WI38 (cell line): Measurements from ENCODE around the gene TCEANC2.

Experiments used
- H3K4me3 ChIP-seq: 2 replicates; pipeline ENCODE4 v1.5.1; 2011; ENCODE audit warnings: low read depth, mild to moderate bottlenecking, control low read depth, low read length
- TF ChIP-seq, protein P1 (sequence below): IDR thresholded peaks from 2 replicates; pipeline ENCODE4 v1.5.1; 2012; ENCODE audit warnings: low read depth, mild to moderate bottlenecking, control low read depth, low read length

Gene TCEANC2

DNA sequence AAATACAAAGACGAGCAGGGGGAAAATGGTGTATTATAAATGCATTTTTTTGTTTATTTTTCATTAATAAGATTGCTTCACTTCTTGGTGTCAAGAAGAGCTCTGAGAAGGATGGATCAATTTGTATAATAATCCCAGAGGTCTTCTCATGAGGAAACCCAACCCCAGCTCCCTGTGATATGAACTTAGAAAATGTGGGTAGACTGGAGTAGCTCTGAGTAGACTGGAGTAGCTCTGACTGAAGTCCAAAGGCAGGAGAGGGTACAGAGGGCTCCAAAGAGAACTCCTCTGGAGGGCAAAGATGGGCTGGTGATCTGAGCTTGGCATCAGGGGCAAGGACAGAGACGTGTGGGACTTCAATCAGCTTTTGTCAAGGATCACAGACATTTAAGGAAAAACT lies 78.0 kb downstream of the TCEANC2 start:
- TF ChIP-seq, protein P1, sequence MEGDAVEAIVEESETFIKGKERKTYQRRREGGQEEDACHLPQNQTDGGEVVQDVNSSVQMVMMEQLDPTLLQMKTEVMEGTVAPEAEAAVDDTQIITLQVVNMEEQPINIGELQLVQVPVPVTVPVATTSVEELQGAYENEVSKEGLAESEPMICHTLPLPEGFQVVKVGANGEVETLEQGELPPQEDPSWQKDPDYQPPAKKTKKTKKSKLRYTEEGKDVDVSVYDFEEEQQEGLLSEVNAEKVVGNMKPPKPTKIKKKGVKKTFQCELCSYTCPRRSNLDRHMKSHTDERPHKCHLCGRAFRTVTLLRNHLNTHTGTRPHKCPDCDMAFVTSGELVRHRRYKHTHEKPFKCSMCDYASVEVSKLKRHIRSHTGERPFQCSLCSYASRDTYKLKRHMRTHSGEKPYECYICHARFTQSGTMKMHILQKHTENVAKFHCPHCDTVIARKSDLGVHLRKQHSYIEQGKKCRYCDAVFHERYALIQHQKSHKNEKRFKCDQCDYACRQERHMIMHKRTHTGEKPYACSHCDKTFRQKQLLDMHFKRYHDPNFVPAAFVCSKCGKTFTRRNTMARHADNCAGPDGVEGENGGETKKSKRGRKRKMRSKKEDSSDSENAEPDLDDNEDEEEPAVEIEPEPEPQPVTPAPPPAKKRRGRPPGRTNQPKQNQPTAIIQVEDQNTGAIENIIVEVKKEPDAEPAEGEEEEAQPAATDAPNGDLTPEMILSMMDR: no peak

DNA sequence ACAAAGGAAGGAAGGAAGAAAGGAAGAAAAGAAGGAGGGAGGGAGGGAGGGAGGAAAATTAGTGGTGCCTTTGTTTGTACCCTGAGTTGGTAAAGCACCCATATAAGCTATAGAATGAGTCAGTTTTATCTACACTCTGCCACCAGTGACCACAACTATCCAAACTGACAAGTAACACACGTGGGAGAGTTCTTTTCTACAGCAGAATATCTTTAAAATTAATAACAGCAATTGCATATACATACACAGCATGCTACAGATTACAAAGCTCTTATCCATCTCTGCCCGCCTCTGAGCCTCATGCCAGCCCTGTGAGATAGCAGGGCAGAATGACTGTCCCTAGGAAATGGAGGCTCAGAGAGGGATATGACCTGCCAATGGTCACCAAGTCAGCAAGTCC lies 79.1 kb downstream of the TCEANC2 start:
- no peak overlapping the region for H3K4me3 ChIP-seq
- TF ChIP-seq, protein P1: no peak

More for the DNA sequence above, 78.0 kb downstream of the TCEANC2 start:
- no peak overlapping the region for H3K4me3 ChIP-seq

DNA sequence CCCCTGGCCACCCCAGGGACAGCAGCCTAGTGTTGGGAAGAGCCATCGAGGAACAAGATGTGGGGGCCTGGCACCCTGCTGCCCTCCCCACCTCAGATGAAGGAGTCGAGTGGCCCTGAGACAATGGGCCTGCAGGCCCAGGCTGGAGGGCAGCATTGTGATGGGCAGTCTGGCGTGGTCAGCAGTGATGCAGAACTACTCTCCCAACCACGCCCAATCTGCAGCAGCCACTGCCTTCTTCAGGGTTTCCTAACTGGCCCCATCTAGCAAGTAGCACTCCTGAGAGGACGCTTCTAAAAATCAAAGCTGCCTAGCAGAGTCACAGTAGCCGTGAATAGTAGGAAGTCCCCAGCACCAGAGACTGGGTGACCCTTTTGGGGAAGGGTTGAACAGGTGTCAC lies 80.9 kb downstream of the TCEANC2 start:
- no peak overlapping the region for H3K4me3 ChIP-seq
- TF ChIP-seq, protein P1: no peak

DNA sequence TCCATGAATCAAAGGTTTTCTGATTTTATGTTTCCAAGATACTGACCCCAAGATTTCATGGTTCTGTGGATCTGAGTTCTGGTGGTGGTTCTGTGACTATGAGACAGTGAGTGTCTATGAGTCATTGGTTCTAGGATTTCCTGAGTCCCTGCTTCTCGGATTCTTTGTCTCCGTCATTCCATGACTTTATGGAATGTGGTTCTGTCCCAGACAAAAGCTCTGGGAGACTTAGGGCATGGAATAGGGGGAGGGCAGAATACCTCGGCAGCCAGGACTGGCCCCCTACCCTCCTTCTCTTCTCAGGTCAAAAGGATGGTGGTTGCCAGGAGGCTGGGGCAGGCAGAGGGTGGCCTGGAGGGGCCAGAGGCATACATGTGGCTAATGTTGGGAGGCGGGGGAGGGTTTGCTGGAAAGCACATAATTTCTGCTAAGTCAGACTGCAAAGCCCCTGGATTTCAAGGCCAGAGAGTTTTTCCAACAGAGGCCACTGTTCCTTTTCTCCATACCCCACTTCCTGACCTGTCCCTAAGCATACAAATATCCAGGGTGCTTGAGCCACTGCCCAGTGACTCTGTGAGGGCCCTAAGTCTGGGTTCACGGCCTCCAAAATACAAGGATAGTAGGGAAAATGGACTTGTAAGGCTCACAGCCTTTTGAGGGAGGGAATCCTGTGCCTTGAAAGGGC lies 82.2 kb downstream of the TCEANC2 start:
- TF ChIP-seq, protein P1: no peak
- H3K4me3 ChIP-seq: no peak overlapping the region

DNA sequence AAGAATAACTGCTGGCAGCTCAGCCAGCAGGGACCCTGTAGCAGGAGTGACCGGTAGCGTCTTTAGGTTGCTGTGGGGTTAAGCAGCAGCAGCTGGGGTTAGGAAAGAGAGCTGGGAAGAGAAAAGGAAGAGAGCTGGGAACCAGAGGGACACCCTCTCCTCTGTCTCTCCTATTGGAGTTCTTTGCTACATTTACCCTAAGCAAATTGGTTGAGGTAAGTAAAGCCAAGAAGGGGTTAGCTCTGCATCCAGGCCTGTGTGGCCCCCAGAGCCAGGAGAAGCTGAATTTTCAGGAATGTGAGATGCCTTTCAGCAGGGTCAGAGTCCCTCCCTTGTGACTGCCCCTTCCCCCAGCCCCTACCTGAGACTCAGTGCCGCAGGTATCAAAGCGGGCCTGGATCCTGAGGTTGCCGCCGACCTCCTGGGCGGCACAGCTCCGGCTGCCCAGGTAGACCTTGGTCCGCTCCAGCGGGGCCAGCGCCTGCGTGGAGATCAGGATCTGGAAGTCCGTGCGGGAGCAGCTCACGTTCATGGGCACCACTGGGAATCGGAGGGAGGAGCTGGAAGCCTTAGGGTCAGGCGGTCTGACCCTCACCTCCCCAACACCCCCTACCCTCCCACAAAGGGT lies 83.0 kb downstream of the TCEANC2 start:
- no peak overlapping the region for H3K4me3 ChIP-seq

DNA sequence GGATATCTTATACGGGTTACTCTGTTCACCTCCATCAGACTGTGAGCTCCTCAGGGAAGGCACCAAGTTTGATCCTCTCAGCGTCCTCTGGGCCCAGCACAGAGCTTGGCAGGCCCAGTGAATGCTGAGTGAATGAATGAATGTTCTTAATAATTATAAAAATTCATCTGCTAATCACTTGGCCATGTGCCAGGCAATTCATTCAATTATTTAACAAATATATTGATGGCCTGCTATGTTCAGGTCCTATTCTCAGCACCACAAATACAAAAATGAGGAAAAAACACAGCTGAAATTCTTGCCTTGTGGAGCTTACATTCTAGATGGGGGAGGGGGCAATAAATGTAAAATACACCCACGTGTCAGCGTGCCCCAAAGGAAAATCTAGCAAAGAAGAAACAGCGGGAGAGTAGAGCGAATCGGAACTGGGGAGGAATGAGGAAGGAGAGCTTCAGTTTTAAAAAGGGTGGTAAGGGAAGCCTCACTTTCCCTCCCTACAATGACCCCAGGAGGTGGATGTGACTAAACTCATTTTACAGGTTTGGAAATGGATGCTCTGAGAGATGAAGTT lies 83.6 kb downstream of the TCEANC2 start:
- no peak overlapping the region for H3K4me3 ChIP-seq
- TF ChIP-seq, protein P1: no peak

More for the DNA sequence above, 83.0 kb downstream of the TCEANC2 start:
- TF ChIP-seq, protein P1: no peak

DNA sequence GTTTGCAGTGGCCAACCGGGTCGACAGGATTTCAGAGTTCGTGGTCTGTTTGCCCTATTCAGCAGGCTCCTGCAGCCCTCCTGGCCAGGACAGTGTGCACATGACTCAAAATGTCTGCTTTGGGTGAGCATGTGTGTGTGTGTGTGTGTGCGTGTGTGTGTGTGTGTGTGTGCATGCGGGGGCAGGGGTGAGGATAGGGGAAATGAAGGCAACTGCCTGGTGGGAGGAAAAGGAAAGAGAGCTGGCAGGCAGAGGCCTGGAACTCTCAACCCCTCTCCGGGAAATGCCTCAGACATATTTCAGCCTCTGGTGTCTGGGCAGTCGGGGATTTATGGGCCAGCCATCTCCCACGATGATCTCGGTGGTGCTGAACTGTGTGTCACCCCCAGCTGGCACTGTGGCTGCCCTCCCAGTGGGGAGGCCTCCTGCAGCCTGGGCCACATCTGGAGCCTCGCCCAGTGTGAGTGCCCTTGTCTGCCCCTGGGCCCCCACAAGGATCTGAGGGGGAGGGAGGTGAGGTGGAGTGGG lies 84.2 kb downstream of the TCEANC2 start:
- TF ChIP-seq, protein P1: no peak
- no peak overlapping the region for H3K4me3 ChIP-seq
